IgD-negative memory B cell (primary cell): ENCODE data around the gene GIMAP8. TPM values are rescaled to one million over a fixed set of nuclear protein-coding genes. Genes with fewer than 3 reads are reported as not detected.
"Not testable (repeated sequence)": the region's sequence is repeated elsewhere in the genome, so short reads cannot be mapped to it uniquely, and the experiment has no call there.

Experiments used
- H3K27ac Mint-ChIP-seq, 3 donors: one replicate each; pipeline ENCODE4 v1.8.0; 2020 to 2022; ENCODE audit warnings: mild to moderate bottlenecking in 3 of 3, mixed read lengths in 3 of 3, moderate library complexity in 1 of 3
- H3K27me3 Mint-ChIP-seq: one replicate; pipeline ENCODE4 v1.8.0; 2021; ENCODE audit warnings: mixed read lengths
- H3K36me3 Mint-ChIP-seq: one replicate; pipeline ENCODE4 v1.8.0; 2020; ENCODE audit warnings: mild to moderate bottlenecking, mixed read lengths
- H3K4me1 Mint-ChIP-seq, 3 donors: one replicate each; pipeline ENCODE4 v1.8.0; 2020 to 2022; ENCODE audit warnings: mixed read lengths in 3 of 3, mild to moderate bottlenecking in 1 of 3
- H3K4me3 Mint-ChIP-seq, 4 donors: one replicate each; pipeline ENCODE4 v1.8.0; 2020 to 2022; ENCODE audit warnings: mild to moderate bottlenecking in 4 of 4, mixed read lengths in 4 of 4, moderate library complexity in 3 of 4
- H3K9me3 Mint-ChIP-seq, 3 donors: one replicate each; pipeline ENCODE4 v1.8.0; 2020 to 2021; ENCODE audit warnings: mixed read lengths in 3 of 3, mild to moderate bottlenecking in 1 of 3
- polyA plus RNA-seq: library from polyadenylated mRNA; unstranded; fragments of 300-500 nt; fragmentation: Illumina TruSeq; gene quantifications from one replicate; pipeline ENCODE4 v1.2.3, GENCODE V29; 2021

The GIMAP8 gene
- polyA plus RNA-seq, 1 donor from 2014 or later: 1.4 TPM

DNA sequence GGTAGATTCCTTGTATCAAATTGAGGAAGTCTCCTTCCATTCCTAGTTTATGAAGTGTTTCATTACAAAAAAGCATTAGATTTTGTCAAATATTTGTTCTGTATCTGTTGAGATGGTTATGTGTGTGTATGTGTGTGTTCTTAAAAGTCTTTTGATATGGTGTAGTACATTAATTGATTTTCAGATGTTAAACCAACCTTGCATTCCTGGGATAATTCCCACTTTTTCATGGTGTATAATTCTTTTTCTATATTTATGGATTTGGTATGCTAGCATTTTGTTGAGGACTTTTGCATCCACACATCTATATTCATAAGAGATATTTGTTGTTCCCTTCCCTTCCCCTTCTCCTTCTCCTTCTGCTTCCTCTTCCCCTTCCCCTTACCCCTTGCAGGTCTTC, 8.9 kb upstream of the GIMAP8 start:
- H3K36me3 Mint-ChIP-seq: peaks cover 3% of the 10 kb centered on the region
- H3K27ac Mint-ChIP-seq: no peak overlapping the region
- H3K27me3 Mint-ChIP-seq: no peaks in the 10 kb centered on the region
- H3K4me3 Mint-ChIP-seq: no peak overlapping the region
- peaks cover 0 to 5% (median 4%) of the 10 kb centered on the region in 3 donors for H3K9me3 Mint-ChIP-seq
- peaks cover 6 to 20% (median 8%) of the 10 kb centered on the region in 3 donors for H3K4me1 Mint-ChIP-seq

DNA sequence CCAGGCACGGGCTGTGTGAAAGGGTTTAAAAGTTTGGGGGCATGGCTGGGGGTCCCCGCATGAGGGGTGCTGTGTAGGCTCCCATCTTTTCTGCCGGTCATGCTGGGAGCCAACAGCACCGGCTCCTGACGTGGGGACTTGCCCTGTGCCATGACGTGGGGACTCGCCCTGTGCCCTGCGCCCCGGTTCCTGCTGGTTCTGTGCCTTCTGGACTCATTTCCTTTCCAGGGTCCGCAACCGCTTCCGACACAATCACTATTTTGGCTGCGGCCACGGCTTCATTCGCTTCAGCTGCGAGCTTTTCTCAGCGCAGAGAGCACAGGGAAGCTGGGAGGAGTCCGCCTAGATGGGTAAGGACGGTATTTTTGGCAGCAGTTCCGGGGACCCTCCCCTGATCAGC, 7.6 kb upstream of the GIMAP8 start:
- Mint-ChIP-seq H3K27me3 (no peaks in the 10 kb centered on the region), H3K4me1 (peaks cover 8 to 17% (median 10%) of the 10 kb centered on the region in 3 donors), H3K9me3 (peaks cover 0 to 5% (median 4%) of the 10 kb centered on the region in 3 donors), H3K36me3 (peaks cover 3% of the 10 kb centered on the region), H3K27ac (no peak overlapping the region), H3K4me3 (no peak overlapping the region)

DNA sequence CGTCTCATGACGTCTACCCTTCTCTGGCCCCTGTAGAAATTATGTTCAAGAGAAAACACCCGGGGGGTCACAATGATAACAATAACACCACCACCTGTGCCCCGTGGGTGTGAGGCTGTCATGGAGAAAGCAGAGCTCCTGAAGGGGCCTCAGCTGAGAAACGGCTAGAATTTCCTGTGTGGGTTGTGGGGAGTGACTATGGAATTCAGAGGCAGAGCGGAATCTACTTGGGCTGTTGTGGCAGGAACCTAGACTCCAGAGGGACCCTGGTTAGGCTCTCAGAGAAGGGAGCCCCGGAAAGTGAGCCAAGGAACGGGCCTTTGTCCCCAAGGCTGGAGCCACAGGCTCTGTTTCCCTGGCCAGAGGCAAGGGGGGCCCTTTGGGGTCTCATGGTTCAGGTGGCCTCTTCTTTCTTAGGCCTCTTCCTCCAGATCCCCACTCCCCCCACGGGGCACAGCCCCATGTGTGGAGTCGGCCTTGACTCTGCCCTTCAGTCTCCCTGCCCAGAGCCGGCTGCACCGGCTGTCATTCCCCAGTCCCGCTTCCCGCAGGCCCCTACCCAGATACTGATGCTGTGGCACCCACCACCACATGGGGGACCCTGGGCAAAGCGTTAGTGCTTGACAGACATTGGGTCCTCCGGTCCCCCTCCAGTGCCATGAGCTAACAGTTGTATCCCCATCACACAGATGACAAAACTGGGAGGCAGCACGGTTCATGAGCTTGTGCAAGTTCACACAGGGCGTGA, 6.5 kb upstream of the GIMAP8 start:
- H3K27me3 Mint-ChIP-seq: peaks cover 2% of the 10 kb centered on the region
- peaks cover 3% of the 10 kb centered on the region for H3K36me3 Mint-ChIP-seq
- H3K27ac Mint-ChIP-seq: no peak overlapping the region
- H3K4me1 Mint-ChIP-seq: peaks cover 12 to 24% (median 17%) of the 10 kb centered on the region in 3 donors
- H3K9me3 Mint-ChIP-seq: peaks cover 0 to 5% (median 4%) of the 10 kb centered on the region in 3 donors
- H3K4me3 Mint-ChIP-seq: no peak overlapping the region

DNA sequence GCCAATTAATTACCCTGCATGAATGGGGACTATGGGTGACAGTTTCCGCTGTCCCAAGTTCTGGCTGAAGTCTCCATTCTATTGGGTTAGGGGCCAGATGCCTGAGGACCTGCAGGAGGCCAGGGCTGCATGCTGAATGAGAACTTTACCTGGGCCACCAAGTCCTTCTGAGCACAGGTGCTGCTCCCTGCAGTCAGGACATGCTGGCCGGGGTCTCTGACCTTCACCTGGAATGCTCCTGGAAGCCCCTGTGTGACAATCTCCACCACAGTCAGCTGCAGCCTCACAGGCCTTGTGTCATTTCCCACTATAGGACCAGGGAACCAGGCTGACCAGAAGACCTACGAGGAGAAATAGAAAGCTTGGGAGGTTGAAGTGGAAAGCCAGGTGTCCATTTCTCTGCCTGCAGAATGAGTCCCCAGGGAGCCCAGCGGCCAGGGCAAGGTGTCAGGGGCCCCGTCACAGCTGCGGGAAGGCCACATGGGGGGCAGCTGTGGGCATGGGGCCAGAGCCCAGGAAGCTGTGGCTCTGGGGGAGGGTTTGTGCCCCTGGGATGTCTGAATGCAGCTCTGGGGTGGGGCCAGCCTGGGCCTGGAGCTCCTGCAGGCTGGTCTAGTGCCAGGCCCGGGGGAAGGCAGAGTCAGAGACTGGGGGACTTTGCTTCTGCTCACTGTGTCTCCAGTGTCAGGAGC, 5.6 kb upstream of the GIMAP8 start:
- Mint-ChIP-seq H3K4me3 (no peak overlapping the region), H3K27me3 (peaks cover 2% of the 10 kb centered on the region), H3K4me1 (peaks cover 14 to 24% (median 15%) of the 10 kb centered on the region in 3 donors), H3K36me3 (peaks cover 3% of the 10 kb centered on the region), H3K27ac (no peak overlapping the region), H3K9me3 (peaks cover 0 to 5% (median 4%) of the 10 kb centered on the region in 3 donors)

DNA sequence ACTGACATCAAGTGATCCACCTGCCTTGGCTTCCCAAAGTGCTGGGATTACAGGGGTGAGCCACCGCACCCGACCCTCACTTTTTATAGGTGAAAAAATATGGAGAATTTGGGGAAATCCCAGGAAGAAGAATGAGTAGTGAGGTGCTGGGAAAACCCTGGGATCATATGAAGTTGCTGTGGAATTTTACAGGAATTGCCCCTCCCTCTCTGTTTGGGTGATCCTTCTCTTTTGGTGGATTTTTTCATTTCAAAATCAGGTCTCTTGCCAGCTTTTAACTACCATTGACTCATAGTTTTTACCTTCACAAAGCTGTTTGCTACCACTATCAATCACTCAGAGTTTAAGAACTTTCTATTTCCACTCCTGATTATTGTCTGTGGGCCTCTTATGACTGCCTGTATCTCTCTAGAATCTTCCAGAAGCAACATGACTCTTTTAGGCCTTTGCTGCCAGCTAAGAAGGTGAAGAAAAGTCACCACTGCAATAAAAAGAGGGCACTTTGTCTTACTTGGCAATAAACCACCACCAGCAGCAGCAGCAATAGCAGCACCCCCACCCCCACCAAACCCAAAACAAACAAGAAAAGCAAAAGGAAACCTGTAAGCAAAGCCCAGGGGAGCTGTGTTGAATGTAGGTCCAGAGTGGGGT, 4.0 kb upstream of the GIMAP8 start:
- H3K36me3 Mint-ChIP-seq: peaks cover 3% of the 10 kb centered on the region
- H3K9me3 Mint-ChIP-seq: peaks cover 0 to 2% (median under 1%) of the 10 kb centered on the region in 3 donors
- H3K4me3 Mint-ChIP-seq: peak overlapping the region in 1 of 4 donors; percentile 50
- peaks cover 26 to 32% (median 31%) of the 10 kb centered on the region in 3 donors for H3K4me1 Mint-ChIP-seq
- H3K27me3 Mint-ChIP-seq: peaks cover 11% of the 10 kb centered on the region
- H3K27ac Mint-ChIP-seq: peak overlapping the region in 1 of 3 donors; percentile 80

DNA sequence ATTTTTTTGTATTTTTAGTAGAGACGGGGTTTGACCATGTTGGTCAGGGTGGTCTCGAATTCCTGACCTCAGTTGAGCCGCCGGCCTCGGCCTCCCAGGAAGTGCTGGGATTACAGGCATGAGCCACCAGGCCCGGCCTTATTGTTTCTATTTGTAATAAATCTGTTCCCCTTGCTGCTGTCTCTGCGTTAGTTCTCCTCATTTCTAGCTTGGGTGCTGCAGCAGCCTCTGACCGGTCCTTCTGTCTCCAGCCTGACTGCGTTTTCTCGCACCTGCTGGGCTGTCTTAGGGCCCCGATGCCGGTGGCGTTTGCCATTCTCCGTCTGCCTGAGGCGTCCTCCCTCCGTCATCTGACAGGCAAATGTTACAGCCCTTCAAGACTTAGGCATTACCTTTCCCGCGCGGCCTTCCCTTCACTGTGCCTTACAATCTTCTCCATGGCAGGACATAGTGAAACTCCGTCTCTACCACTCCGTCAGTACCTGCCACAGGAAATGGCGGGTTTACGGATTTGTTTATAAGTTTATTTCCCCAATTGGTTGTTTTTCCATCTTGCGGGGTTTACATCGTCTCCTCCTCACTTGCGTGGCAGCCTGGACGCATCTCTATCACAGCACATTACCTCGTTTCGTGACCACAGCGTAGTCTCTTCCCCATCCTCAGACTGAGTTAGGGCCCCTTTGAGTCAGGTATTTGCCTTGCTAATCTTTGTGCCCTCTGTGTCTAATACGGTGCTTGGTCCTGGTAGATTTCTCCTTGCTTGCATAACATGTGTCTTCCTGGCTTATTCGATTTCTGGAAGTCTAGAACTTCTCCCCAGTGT, 2.3 kb upstream of the GIMAP8 start:
- peaks cover 31 to 38% (median 38%) of the 10 kb centered on the region in 3 donors for H3K4me1 Mint-ChIP-seq
- peak overlapping the region in 2 of 3 donors; percentile 92 for H3K27ac Mint-ChIP-seq
- H3K36me3 Mint-ChIP-seq: no peaks in the 10 kb centered on the region
- peak overlapping the region in 2 of 4 donors; percentile 42 to 82 for H3K4me3 Mint-ChIP-seq
- peaks cover 15% of the 10 kb centered on the region for H3K27me3 Mint-ChIP-seq
- no peaks in the 10 kb centered on the region for H3K9me3 Mint-ChIP-seq

DNA sequence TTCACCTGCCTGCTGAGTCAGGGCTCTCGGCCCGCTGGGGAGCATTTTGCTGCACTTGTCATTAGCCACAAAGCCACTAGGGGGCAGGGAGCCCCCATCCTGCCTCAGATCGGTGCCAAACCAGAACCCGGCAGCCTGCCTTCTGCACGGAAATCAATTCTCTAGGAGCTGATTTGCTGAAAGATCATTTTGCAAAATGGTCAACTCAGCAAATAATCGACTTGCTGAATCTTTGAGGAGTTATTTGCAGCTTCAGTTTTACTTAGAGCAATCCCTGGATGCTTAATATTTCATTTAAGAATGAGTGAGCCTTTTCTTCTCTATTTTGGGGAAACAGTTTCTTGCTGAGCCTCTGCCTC, 1.7 kb upstream of the GIMAP8 start:
- H3K36me3 Mint-ChIP-seq: no peaks in the 10 kb centered on the region
- H3K4me3 Mint-ChIP-seq: peak overlapping the region in 3 of 4 donors; percentile 42 to 82 (median 46)
- H3K4me1 Mint-ChIP-seq: peaks cover 30 to 38% (median 38%) of the 10 kb centered on the region in 3 donors
- H3K27ac Mint-ChIP-seq: peak overlapping the region in 2 of 3 donors; percentile 92
- H3K27me3 Mint-ChIP-seq: peaks cover 15% of the 10 kb centered on the region
- no peaks in the 10 kb centered on the region for H3K9me3 Mint-ChIP-seq

DNA sequence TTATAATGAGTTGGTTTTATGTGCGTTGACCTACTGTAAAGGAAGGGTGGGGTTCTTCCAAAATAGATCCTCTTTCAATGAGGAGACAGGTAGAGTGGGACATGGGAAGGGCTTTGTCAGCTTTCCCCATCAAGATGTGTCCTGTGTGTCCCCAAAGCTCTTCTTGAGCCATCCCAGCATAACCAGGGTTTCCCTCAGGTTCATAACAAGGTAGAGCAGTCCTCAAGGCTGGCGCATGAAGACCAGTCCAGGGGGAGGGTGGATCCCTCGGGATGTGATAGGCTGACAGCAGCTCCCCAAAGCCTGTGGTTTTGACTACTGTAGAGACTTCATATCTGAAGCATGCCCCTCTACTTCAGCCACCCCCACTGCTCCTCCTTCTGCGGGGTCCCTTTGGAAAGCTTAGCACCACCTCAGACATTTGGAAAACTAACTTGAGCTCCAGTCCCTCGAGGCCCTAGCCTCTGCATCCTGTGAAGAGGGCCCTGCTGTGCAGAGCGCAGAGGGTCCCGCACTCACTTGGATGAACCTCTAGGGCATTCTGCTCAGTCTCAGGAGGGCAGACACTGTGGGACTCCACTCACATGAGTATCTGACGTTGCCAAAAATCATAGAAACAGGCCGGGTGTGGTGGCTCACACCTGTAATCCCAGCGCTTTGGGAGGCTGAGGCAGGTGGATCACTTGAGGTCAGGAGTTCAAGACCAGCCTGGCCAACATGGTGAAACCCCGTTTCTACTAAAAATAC, 1.1 kb upstream of the GIMAP8 start:
- Mint-ChIP-seq H3K9me3 (no peaks in the 10 kb centered on the region), H3K4me3 (peak overlapping the region in 3 of 4 donors; percentile 46 to 67 (median 59)), H3K27me3 (peaks cover 15% of the 10 kb centered on the region), H3K36me3 (no peaks in the 10 kb centered on the region), H3K27ac (peak overlapping the region in 2 of 3 donors; percentile 92), H3K4me1 (peaks cover 30 to 38% (median 38%) of the 10 kb centered on the region in 3 donors)

DNA sequence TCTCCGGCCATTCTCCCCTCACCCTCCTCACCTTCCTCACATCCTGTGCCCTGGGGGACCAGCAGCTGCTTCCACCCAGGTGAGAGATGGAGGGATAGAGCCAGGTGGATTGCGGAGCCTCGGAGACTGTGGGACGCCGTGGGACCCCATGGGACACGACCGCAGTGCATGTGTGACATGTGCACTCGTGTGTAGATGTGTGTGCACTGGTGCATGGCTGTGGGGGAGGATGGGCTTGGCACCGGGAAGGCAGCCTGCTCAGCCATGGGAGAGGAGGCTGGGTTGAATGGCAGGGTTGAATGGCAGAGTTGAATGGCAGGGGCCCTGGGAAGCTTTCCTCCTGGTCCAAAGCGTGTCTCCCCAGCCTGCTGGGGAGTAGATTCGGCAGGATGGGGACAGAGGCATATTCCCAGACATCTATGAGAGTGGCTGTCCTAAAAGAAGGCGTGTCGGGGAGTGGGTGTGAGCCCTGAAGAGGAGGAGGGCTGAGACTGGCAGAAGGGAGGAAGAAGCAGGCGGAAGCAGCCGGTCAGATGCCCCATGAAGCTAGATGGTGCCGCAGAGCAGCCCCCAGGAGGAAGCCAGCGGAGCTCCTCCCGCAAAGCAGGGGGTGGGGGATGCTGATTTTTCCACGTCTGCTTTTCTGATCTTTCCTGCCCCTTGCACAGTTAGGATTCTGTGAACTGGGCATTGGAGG, 815 bp downstream of the GIMAP8 start:
- peaks cover under 1% of the 10 kb centered on the region for H3K36me3 Mint-ChIP-seq
- H3K4me1 Mint-ChIP-seq: peaks cover 30 to 38% (median 36%) of the 10 kb centered on the region in 3 donors
- H3K4me3 Mint-ChIP-seq: peak overlapping the region; percentile 70 to 95 (median 86)
- peak overlapping the region; percentile 2 to 96 (median 34) for H3K27ac Mint-ChIP-seq
- H3K9me3 Mint-ChIP-seq: peaks cover 0 to under 1% (median under 1%) of the 10 kb centered on the region in 3 donors
- peaks cover 18% of the 10 kb centered on the region for H3K27me3 Mint-ChIP-seq

DNA sequence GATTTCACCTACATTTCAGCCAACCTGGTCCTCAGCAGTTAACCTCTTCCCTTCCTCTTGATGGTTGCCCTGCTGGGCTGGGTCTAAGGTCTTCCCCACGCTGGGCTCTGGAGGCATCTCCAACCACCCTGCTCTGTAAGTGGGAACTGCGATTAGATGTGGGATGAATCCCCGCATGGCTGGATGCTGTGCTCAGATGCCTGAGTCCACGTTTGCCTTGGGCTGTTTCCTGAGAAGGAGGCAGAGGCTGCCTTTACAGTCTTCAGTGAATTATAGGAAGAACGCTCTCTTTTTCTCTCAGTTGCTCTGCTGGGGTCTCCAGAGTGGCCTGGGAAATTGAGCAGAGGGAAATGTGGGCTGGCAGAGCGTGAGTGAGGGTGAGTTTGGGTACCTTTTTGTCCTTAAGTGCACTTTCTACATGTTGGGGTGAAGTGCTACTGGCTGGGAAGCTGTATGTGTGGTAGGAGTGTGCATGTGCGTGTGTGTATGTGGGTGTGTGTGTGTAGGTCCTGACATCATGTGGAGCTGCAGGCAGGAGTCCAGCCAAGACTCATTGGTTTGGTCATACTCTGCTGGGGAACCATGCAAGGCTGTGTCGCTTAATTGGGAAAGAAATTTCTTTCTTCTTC, 1.5 kb downstream of the GIMAP8 start:
- peak overlapping the region; percentile 70 to 95 (median 86) for H3K4me3 Mint-ChIP-seq
- H3K9me3 Mint-ChIP-seq: peaks cover 0 to 3% (median 3%) of the 10 kb centered on the region in 3 donors
- peak overlapping the region in 2 of 3 donors; percentile 16 to 36 for H3K27ac Mint-ChIP-seq
- H3K4me1 Mint-ChIP-seq: peaks cover 28 to 34% (median 32%) of the 10 kb centered on the region in 3 donors
- peaks cover 19% of the 10 kb centered on the region for H3K27me3 Mint-ChIP-seq
- peaks cover 3% of the 10 kb centered on the region for H3K36me3 Mint-ChIP-seq

DNA sequence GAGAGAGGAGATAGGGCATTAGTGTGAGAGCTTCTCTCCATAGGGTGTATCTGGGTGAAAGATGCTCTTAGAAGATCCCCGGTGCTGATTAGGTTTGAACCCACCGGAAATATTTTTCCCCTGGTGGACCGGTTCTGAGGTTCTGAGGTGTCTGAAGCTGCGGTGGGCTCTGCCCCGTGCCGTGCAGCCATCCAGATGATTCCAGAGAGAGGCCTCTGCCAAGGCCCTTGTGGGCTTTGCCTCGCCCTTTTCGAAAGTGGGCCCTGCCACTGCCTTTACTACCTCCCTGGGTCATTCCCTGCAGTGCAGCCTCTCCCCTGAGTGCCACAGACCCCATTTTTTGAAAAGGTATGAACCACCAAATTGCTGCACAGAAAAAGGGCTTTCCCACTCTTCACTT, 2.8 kb downstream of the GIMAP8 start:
- H3K4me3 Mint-ChIP-seq: peak overlapping the region in 2 of 4 donors; percentile 68
- H3K27me3 Mint-ChIP-seq: peaks cover 19% of the 10 kb centered on the region

DNA sequence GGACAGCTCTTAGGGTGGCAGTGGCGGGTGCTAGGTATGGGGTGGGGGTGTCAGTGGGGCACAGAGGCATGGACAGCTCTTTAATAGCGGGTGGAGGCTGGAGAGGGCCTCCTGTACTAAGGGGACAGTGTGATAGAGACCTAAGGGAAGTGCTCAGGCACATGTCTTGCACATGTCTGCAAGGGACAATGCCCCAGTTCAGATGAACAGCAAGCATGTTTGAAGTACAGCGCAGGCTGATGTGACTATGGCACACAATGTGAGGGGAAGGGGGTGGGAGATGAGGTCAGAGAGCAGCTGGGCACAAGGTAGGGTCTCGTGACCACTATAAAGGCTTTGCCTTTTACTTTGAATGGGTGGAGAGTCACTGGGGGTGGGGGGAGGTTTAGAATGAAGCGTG, 3.5 kb downstream of the GIMAP8 start:
- Mint-ChIP-seq H3K36me3 (peaks cover 3% of the 10 kb centered on the region), H3K4me1 (peaks cover 22 to 28% (median 25%) of the 10 kb centered on the region in 3 donors), H3K9me3 (peaks cover 3 to 8% (median 3%) of the 10 kb centered on the region in 3 donors), H3K4me3 (no peak overlapping the region), H3K27me3 (peaks cover 17% of the 10 kb centered on the region), H3K27ac (no peak overlapping the region)

More for the DNA sequence above, 2.8 kb downstream of the GIMAP8 start:
- H3K36me3 Mint-ChIP-seq: peaks cover 3% of the 10 kb centered on the region
- peaks cover 3 to 8% (median 3%) of the 10 kb centered on the region in 3 donors for H3K9me3 Mint-ChIP-seq
- peak overlapping the region in 1 of 3 donors; percentile 82 for H3K27ac Mint-ChIP-seq
- H3K4me1 Mint-ChIP-seq: peaks cover 28 to 34% (median 32%) of the 10 kb centered on the region in 3 donors

DNA sequence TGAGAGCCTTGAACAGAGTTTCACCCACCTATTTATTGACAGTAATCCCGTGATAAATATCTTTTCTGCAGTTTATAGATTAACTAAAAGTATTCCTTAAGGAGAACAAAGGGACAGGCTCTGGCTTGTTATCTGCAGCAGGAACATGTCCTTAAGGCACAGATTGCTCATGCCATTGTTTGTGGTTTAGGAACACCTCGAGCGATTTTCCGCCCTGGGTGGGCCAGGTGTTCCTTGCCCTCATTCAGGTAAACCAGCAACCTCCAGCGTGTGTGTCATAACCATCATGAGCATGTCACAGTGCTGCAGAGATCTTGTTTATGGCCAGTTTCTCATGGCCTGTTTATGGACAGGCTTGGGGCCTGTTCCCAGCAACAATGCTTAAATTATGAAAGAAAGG, 6.6 kb downstream of the GIMAP8 start:
- H3K4me3 Mint-ChIP-seq, H3K36me3 Mint-ChIP-seq, H3K4me1 Mint-ChIP-seq, H3K27me3 Mint-ChIP-seq, H3K27ac Mint-ChIP-seq: not testable (repeated sequence)
- peaks cover 7 to 17% (median 14%) of the 10 kb centered on the region in 3 donors for H3K9me3 Mint-ChIP-seq
